H1 (cell line): ENCODE data around the gene KRT17. TPM values are rescaled to one million over a fixed set of nuclear protein-coding genes. Genes with fewer than 3 reads are reported as not detected.

Experiments used
- CTCF ChIA-PET: fragments of 300-600 bp; sonication (Branson Sonifier 250); formaldehyde crosslinking; loops from one replicate; lab custom pipeline; 2021; ENCODE audit not compliant: partially characterized antibody; lab: Charles Lee
- POLR2A ChIA-PET: fragments of 300-600 bp; sonication (Branson Sonifier 250); formaldehyde crosslinking; loops from one replicate; lab custom pipeline; 2021; ENCODE audit warnings: inconsistent platforms; ENCODE audit not compliant: partially characterized antibody; lab: Charles Lee
- DNase-seq, 2 experiments: peaks; one replicate each; pipeline versions ENCODE4 v3.0.0 to v3.0.0-alpha.2; 2010 to 2022; ENCODE audit warnings: low spot score in 2 of 2, low read depth in 1 of 2, mixed read lengths in 1 of 2
- FAIRE-seq: peaks from 2 replicates; lab custom pipeline; 2011; peaks lifted over from hg19 to GRCh38; lab: Jason Lieb, UNC
- H2AFZ ChIP-seq: 2 replicates; pipeline ENCODE4 v1.8.1; 2012; ENCODE audit warnings: low read length, inconsistent platforms
- H2AK5ac ChIP-seq: 2 replicates; pipeline ENCODE4 v1.6.1; 2013; ENCODE audit warnings: low read depth, low read length
- H2BK120ac ChIP-seq: replicated peaks from 2 replicates; pipeline ENCODE3; 2013; ENCODE audit warnings: low read depth, low read length, inconsistent platforms
- H2BK12ac ChIP-seq: 2 replicates; pipeline ENCODE4 v1.6.1; 2013; ENCODE audit warnings: low read depth, low read length
- H2BK15ac ChIP-seq: 2 replicates; pipeline ENCODE4 v1.6.1; 2013; ENCODE audit warnings: low read length
- H2BK20ac ChIP-seq: 2 replicates; pipeline ENCODE4 v1.6.1; 2013; ENCODE audit warnings: low read length
- H2BK5ac ChIP-seq: 2 replicates; pipeline ENCODE4 v1.6.1; 2013; ENCODE audit warnings: low read depth, low read length
- H3K14ac ChIP-seq: 2 replicates; pipeline ENCODE4 v1.6.1; 2013; ENCODE audit warnings: inconsistent platforms; ENCODE audit not compliant: insufficient read length
- H3K18ac ChIP-seq: 2 replicates; pipeline ENCODE4 v1.6.1; 2013; ENCODE audit warnings: low read length; ENCODE audit errors: extremely low read depth
- H3K23ac ChIP-seq: 2 replicates; pipeline ENCODE4 v1.6.1; 2013; ENCODE audit warnings: inconsistent platforms; ENCODE audit not compliant: insufficient read length
- H3K23me2 ChIP-seq: 2 replicates; pipeline ENCODE4 v1.6.1; 2013; ENCODE audit warnings: low read depth, low read length
- H3K27ac ChIP-seq: 2 replicates; pipeline ENCODE4 v1.6.1; 2011; ENCODE audit warnings: low read depth, low read length, inconsistent platforms
- H3K27me3 ChIP-seq, 4 experiments: replicated peaks in 1 of 4; 1 replicate in 1 of 4; 2 replicates in 3 of 4; pipeline versions ENCODE4 v1.6.1 to v1.8.1; 2011 to 2013; ENCODE audit warnings: low read length in 3 of 4, mild to moderate bottlenecking in 3 of 4, inconsistent platforms in 2 of 4, mixed read lengths in 2 of 4, moderate library complexity in 1 of 4; ENCODE audit not compliant: control insufficient read depth in 3 of 4, insufficient read depth in 3 of 4; ENCODE audit errors: extremely low read depth in 1 of 4
- H3K36me3 ChIP-seq, 4 experiments: 2 replicates each; pipeline versions ENCODE4 v1.6.1 to v1.8.1; 2011 to 2013; ENCODE audit warnings: mild to moderate bottlenecking in 4 of 4, low read length in 3 of 4, moderate library complexity in 2 of 4, control low read depth in 1 of 4, inconsistent platforms in 1 of 4; ENCODE audit not compliant: insufficient read depth in 4 of 4, control insufficient read depth in 2 of 4
- H3K4ac ChIP-seq: replicated peaks from 2 replicates; pipeline ENCODE3; 2013; ENCODE audit warnings: low read length, low read depth, mixed read lengths, inconsistent platforms; ENCODE audit not compliant: insufficient read length
- H3K4me1 ChIP-seq, 4 experiments: replicated peaks in 1 of 4; 1 replicate in 1 of 4; 2 replicates in 3 of 4; pipeline versions ENCODE4 v1.6.1 to v1.8.1; 2011 to 2013; ENCODE audit warnings: low read length in 3 of 4, inconsistent platforms in 2 of 4, mixed read lengths in 1 of 4; ENCODE audit not compliant: insufficient read depth in 4 of 4, control insufficient read depth in 3 of 4
- H3K4me2 ChIP-seq, 2 experiments: 2 replicates each; pipeline versions ENCODE4 v1.6.1 to v1.8.1; 2011 to 2013; ENCODE audit warnings: low read depth in 2 of 2, low read length in 2 of 2, control low read depth in 1 of 2, inconsistent platforms in 1 of 2, mild to moderate bottlenecking in 1 of 2; ENCODE audit not compliant: insufficient read depth in 1 of 2
- H3K4me3 ChIP-seq, 4 experiments: fragments of 200-600, 300-600 bp in 1 of 4; sonication (generic), shearing (Covaris generic), sonication (Bioruptor Twin) in 1 of 4; 2 replicates each; pipeline versions ENCODE4 v1.5.1 to v1.8.1; 2011 to 2016; ENCODE audit warnings: low read length in 4 of 4, low read depth in 3 of 4, control low read depth in 2 of 4, inconsistent platforms in 2 of 4, mild to moderate bottlenecking in 2 of 4, mixed read lengths in 1 of 4, moderate library complexity in 1 of 4; ENCODE audit not compliant: insufficient read depth in 2 of 4; ENCODE audit errors: extremely low read depth in 1 of 4
- H3K56ac ChIP-seq: replicated peaks from 2 replicates; pipeline ENCODE3; 2013; ENCODE audit warnings: low read depth, mild to moderate bottlenecking, mixed read lengths, low read length, inconsistent platforms; ENCODE audit not compliant: insufficient read length
- H3K79me1 ChIP-seq: 2 replicates; pipeline ENCODE4 v1.6.1; 2013; ENCODE audit warnings: low read depth, low read length, control low read depth
- H3K79me2 ChIP-seq, 2 experiments: 2 replicates each; pipeline versions ENCODE4 v1.6.1 to v1.8.1; 2012 to 2013; ENCODE audit warnings: low read length in 2 of 2, mild to moderate bottlenecking in 2 of 2, inconsistent platforms in 1 of 2; ENCODE audit not compliant: insufficient read depth in 2 of 2, control insufficient read depth in 1 of 2
- H3K9ac ChIP-seq, 4 experiments: replicated peaks in 1 of 4; 1 replicate in 1 of 4; 2 replicates in 3 of 4; pipeline versions ENCODE4 v1.6.1 to v1.8.1; 2011 to 2013; ENCODE audit warnings: low read depth in 3 of 4, low read length in 3 of 4, control low read depth in 2 of 4, mild to moderate bottlenecking in 2 of 4, moderate library complexity in 2 of 4, inconsistent platforms in 1 of 4; ENCODE audit errors: extremely low read depth in 1 of 4
- H3K9me3 ChIP-seq, 2 experiments: 2 replicates each; pipeline versions ENCODE4 v1.6.1 to v1.8.1; 2012 to 2013; ENCODE audit warnings: mild to moderate bottlenecking in 2 of 2, moderate library complexity in 2 of 2, control low read depth in 1 of 2, inconsistent platforms in 1 of 2, low read depth in 1 of 2, low read length in 1 of 2, mixed read lengths in 1 of 2; ENCODE audit not compliant: insufficient read depth in 2 of 2
- H4K20me1 ChIP-seq, 2 experiments: replicated peaks in 1 of 2; 2 replicates each; pipeline versions ENCODE3 to v1.8.1; 2011 to 2013; ENCODE audit warnings: inconsistent platforms in 2 of 2, low read length in 2 of 2, mild to moderate bottlenecking in 1 of 2; ENCODE audit not compliant: insufficient read depth in 2 of 2, control insufficient read depth in 1 of 2
- H4K5ac ChIP-seq: 2 replicates; pipeline ENCODE4 v1.6.1; 2013; ENCODE audit warnings: low read length, low read depth, mixed read lengths, inconsistent platforms; ENCODE audit not compliant: insufficient read length
- H4K8ac ChIP-seq: 2 replicates; pipeline ENCODE4 v1.8.0; 2013; ENCODE audit warnings: mild to moderate bottlenecking, moderate library complexity, low read length, inconsistent platforms; ENCODE audit not compliant: insufficient read depth; ENCODE audit errors: extremely low read depth
- H4K91ac ChIP-seq: replicated peaks from 2 replicates; pipeline ENCODE3; 2013; ENCODE audit warnings: low read length, mixed read lengths, inconsistent platforms; ENCODE audit not compliant: insufficient read length
- BACH1 ChIP-seq: IDR thresholded peaks from 2 replicates; pipeline ENCODE4 v1.6.1; 2012; ENCODE audit warnings: low read length, improper control_type of control experiment
- BRCA1 ChIP-seq: IDR thresholded peaks from 2 replicates; pipeline ENCODE4 v1.6.1; 2012; ENCODE audit warnings: low read depth, low read length, improper control_type of control experiment
- CBX5 ChIP-seq: fragments of 300-800, 300-1000 bp; sonication (generic); IDR thresholded peaks from 2 replicates; pipeline ENCODE4 v1.7.1; 2016; ENCODE audit warnings: antibody characterized with exemption, low read length, low read depth
- EGR1 ChIP-seq: IDR thresholded peaks from 2 replicates; pipeline ENCODE4 v1.6.1; 2011; ENCODE audit warnings: low read depth, low read length, borderline replicate concordance
- HDAC6 ChIP-seq: IDR thresholded peaks from one replicate; pipeline ENCODE4 v1.7.1; 2012; ENCODE audit warnings: low read depth, mild to moderate bottlenecking, inconsistent platforms, low read length, moderate library complexity
- KDM5A ChIP-seq: fragments of 200-600 bp; IDR thresholded peaks from 2 replicates; pipeline ENCODE4 v1.7.1; 2012; ENCODE audit warnings: mild to moderate bottlenecking, low read length, inconsistent platforms, mixed read lengths
- POU5F1 ChIP-seq: IDR thresholded peaks from 2 replicates; pipeline ENCODE4 v1.6.1; 2011; ENCODE audit warnings: low read depth, mild to moderate bottlenecking, low read length, moderate library complexity
- SRF ChIP-seq: IDR thresholded peaks from 2 replicates; pipeline ENCODE4 v1.6.1; 2011; ENCODE audit warnings: mild to moderate bottlenecking, low read depth, low read length, moderate library complexity
- SUZ12 ChIP-seq: fragments of 200-600 bp; sonication (generic); IDR thresholded peaks from 2 replicates; pipeline ENCODE4 v1.6.1; 2012; ENCODE audit warnings: mild to moderate bottlenecking, inconsistent platforms, low read length, moderate library complexity, mixed read lengths
- WGBS, 2 experiments: shearing (Covaris generic) in 1 of 2; methylation state at CpG; one replicate each; pipeline versions ENCODE4 v1.1.6 to v1.1.7; 2013 to 2015; ENCODE audit warnings: low lambda C conversion rate in 2 of 2, mixed read lengths in 2 of 2, inconsistent platforms in 1 of 2, low coverage in 1 of 2, missing lambda C conversion rate in 1 of 2; ENCODE audit not compliant: insufficient replicate concordance in 2 of 2, insufficient coverage in 1 of 2, insufficient read length in 1 of 2; ENCODE audit errors: extremely low coverage in 1 of 2, missing lambda C conversion rate in 1 of 2; 5-methylcytosine and 5-hydroxymethylcytosine counted together
- polyA plus RNA-seq, 7 experiments: library from polyadenylated mRNA; depleted of rRNA in 3 of 7; stranded (reverse) in 5 of 7; unstranded in 2 of 7; fragments of >200 nt in 5 of 7; fragments of 200-250 nt in 2 of 7; gene quantifications; 1 replicate in 5 of 7; 2 replicates in 1 of 7; 4 replicates in 1 of 7; pipeline versions ENCODE4 v1.2.1 to v1.2.3, GENCODE V29; 2011 to 2013; ENCODE audit warnings: missing spikeins in 2 of 7, mixed read lengths in 2 of 7
- total RNA-seq: library from RNA; stranded (reverse); fragmentation: NEBNext Ultra II Directional; extraction: Animal tissue kit (Norgen Biotek cat#: 25700); gene quantifications from 2 replicates; pipeline ENCODE4 v1.2.1, GENCODE V29; 2021
- TF ChIP-seq, protein P1 (sequence below): IDR thresholded peaks from 2 replicates; pipeline ENCODE4 v1.6.1; 2012; ENCODE audit warnings: inconsistent platforms
- TF ChIP-seq, protein P2 (sequence below): IDR thresholded peaks from 2 replicates; pipeline ENCODE4 v1.6.1; 2012; ENCODE audit warnings: low read length, inconsistent platforms

KRT17 gene
- total and polyA plus RNA-seq, 2 of the 8 experiments (the other 6 are each of a cell fraction or from before 2014, with no cell fraction given) = 0.50 to 0.95 TPM

DNA sequence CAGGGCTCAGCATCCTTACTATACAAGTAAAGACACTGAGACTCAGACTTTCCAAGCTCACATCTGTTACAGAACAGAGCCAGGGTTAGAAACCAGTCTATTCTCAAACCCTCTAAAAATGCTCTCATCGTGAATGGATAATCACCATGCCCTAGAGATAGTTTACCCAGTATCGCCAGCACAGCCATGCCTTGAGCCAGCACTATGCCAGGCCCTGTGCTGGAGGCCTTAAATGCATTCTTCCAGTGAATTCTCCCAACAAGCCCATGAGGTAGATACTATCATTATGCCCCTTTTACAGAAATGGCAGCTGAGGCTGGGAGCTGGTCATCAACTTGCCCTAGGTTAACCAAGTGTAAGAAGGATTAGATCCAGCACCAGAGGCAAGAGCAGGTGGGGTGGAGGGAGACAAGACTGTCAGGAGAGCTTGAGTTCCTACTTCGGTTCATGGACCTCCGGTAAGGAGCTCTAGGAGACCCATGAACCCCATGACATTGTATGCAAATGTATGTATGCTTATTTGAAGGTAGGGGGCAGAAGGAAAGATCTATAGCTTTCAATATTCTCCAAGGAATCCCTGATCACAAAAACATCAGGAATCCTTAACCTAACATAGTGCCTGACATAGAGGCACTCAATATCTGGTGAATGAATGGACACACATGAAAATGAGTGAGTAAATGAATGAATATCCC is 42.9 kb downstream of the KRT17 start:
- H2BK20ac ChIP-seq = no peak overlapping the region
- H3K27ac ChIP-seq = no peak overlapping the region
- H4K20me1 ChIP-seq = no peaks in the 10 kb centered on the region
- WGBS, 2 experiments = 84% methylated on average over 4 of the region's 4 CpGs; no CpG with 5 or more reads in 1 of the 2 experiments
- H3K9ac ChIP-seq = no peak overlapping the region
- H3K27me3 ChIP-seq = peaks cover 0 to 2% (median 0%) of the 10 kb centered on the region in 4 experiments; a peak in 1 of 7 replicates
- no peak overlapping the region for H3K14ac ChIP-seq
- no peak overlapping the region for H3K4me3 ChIP-seq
- no peak overlapping the region for H4K91ac ChIP-seq
- H3K79me1 ChIP-seq = no peaks in the 10 kb centered on the region
- no peak overlapping the region for H4K5ac ChIP-seq
- no peak overlapping the region for H3K18ac ChIP-seq
- H3K4me2 ChIP-seq = no peak overlapping the region
- no peaks in the 10 kb centered on the region for H3K23me2 ChIP-seq
- no peak overlapping the region for H3K23ac ChIP-seq
- H2BK5ac ChIP-seq = no peak overlapping the region
- FAIRE-seq = no peak
- no peak overlapping the region for H3K4ac ChIP-seq
- peaks cover 0 to 4% (median 2%) of the 10 kb centered on the region in 4 experiments; a peak in 3 of 7 replicates for H3K4me1 ChIP-seq
- CTCF ChIA-PET = interaction anchor here (0.6 to 5.4 kb wide), 15 partner anchors 10 to 176 kb away, joined by 3 to 46 read pairs (median 7); partner anchors contain the start of gene KRT9
- no peak overlapping the region for H2BK12ac ChIP-seq
- H3K9me3 ChIP-seq = no peaks in the 10 kb centered on the region
- no peak overlapping the region for H4K8ac ChIP-seq
- H2BK120ac ChIP-seq = no peak overlapping the region
- H3K79me2 ChIP-seq = no peaks in the 10 kb centered on the region
- no peak for DNase-seq
- POLR2A ChIA-PET = interaction anchor here (0.9 to 1.7 kb wide), 5 partner anchors 10 to 107 kb away, joined by 3 to 5 read pairs (median 3); no protein-coding TSS in a partner anchor
- no peak overlapping the region for H3K56ac ChIP-seq
- no peaks in the 10 kb centered on the region for H3K36me3 ChIP-seq
- H2BK15ac ChIP-seq = no peak overlapping the region
- no peak overlapping the region for H2AFZ ChIP-seq
- H2AK5ac ChIP-seq = no peak overlapping the region
- TF ChIP-seq, protein P1, sequence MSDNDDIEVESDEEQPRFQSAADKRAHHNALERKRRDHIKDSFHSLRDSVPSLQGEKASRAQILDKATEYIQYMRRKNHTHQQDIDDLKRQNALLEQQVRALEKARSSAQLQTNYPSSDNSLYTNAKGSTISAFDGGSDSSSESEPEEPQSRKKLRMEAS = no peak
- no peak for TF ChIP-seq EGR1
- no peak for TF ChIP-seq BRCA1
- no peak for TF ChIP-seq POU5F1
- no peak for TF ChIP-seq SUZ12
- TF ChIP-seq BACH1 = no peak
- TF ChIP-seq SRF = no peak
- TF ChIP-seq HDAC6 = no peak
- TF ChIP-seq, protein P2, sequence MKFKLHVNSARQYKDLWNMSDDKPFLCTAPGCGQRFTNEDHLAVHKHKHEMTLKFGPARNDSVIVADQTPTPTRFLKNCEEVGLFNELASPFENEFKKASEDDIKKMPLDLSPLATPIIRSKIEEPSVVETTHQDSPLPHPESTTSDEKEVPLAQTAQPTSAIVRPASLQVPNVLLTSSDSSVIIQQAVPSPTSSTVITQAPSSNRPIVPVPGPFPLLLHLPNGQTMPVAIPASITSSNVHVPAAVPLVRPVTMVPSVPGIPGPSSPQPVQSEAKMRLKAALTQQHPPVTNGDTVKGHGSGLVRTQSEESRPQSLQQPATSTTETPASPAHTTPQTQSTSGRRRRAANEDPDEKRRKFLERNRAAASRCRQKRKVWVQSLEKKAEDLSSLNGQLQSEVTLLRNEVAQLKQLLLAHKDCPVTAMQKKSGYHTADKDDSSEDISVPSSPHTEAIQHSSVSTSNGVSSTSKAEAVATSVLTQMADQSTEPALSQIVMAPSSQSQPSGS = no peak
- TF ChIP-seq KDM5A = no peak
- TF ChIP-seq CBX5 = no peak
